ENCODE results near the gene SENP1.

Gene SENP1

DNA sequence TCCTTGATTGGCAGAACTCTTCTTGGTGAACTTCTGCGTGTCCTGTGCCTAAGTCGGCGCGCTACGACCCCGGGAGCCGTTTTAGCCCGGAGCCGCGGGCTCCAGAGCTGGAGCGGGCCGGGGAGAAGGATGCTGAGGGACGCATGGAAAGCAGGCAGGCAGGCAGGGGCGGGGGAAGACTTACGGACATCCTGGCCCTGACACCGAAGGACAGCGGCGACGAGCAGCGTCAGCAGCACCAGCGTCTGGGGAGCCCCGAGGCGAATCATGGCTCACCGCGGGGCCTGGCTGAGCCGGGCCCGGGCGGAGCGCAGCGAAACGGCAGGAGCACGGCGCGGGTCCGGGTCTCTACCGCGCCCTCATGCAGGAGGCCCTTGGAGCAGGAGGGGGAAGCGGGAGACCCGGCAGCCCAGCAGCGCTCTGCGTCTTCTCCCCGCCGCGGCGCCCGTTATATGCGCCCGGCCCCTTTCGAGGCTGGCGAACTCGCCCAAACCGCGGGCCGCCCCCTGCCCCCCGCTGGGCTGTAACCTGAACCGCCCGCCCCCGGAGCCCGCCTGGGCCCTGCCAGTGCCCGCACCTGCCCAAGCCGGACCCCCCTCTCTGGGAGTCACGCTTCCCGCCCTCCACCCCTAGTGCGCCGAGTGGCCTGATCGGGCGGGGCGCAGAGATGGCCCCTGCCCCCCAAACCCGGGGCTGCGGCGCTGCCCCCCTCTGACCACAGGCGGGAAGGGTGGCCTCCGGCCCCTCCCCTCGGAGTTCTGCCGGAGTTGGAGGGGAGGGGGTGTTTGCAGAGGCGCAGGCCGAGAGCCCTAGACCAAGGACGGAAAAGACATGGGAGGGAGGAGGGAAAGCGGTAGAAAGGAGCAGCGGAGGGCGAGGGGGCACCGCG lies 101.6 kb downstream of the SENP1 start, which contains the start of gene COL2A1:
COL2A1 (minus strand) TSS at position 424 of the 889 bp plus-strand sequence; CDS start at position 269, 155 bp downstream.
- intact Hi-C loops (cut with DNase I), result no loop called here
- peak in 1 of 10 donors; percentile 79 for DNase-seq

DNA sequence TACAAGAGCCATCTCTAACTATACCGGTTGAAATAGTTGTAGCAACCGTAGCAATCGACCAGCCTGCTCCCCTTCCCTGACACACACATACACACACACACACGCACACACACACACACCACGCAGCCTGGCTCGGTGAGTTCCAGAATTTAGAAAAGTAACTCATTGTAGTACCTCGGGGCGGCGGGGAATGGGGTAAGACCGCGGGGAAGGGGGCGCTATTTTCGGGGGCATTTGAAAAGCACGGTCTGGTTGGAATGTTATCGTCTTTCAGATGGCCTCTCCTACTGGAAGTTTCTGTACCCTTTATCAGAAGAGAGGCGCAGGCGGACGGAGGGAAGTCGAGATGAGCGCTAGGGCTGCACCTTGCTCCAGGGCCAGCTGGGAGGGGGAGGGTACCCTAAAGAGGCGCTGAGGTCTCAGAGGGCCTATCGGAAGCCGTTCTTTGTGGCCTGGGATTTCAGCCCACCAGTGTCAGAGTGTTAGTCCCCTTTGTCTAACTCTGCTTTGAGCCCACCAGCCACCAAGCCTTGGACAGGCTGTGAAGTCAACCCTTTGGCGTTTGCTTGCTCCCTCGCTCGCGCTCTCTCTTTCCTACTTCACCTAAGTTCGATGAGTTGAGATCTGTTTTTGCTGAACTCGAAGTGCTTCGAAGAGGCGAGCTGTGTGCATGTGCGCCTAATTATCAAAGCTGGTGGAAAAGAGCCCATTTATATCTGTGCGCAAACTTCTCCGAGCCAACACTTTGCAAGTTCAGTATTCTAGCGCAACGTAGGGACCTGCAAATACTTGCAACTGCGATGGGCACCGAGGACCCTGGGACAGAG lies 102.4 kb downstream of the SENP1 start:
- intact Hi-C loops (cut with DNase I), result no loop called here

DNA sequence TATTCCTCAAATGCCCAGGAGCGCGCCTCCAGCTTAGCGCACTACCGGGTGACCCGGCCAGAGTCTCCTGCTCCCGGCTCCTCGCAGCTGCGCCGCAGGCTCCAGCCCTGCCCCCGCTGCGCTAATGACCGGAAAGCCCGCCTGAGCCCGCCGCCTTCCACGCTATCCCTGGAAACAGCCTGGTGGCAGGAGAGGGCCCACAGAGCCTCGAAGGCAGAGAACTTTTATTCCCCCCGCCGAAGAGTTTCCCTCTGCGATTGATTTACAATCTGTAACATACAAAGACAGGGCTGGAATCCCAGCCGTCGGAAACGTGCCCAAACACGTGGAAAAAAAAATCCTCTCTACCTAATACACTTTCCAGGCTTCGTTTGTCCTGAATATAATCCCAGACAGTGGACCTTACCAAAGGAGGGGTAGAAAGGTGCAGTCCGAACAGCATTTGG lies 103.1 kb downstream of the SENP1 start:
- DNase-seq, result peak in 2 of 10 donors; percentile 64 to 71
- intact Hi-C loops (cut with DNase I), result no loop called here

More for the DNA sequence above, 102.4 kb downstream of the SENP1 start:
- peak in 2 of 10 donors; percentile 64 to 74 for DNase-seq

- DNase-seq, result no peak
- intact Hi-C loops (cut with DNase I), result no loop called here
These were observed 103.5 kb downstream of the SENP1 start for GRCh38 chr12:48002414-48002730.

DNA sequence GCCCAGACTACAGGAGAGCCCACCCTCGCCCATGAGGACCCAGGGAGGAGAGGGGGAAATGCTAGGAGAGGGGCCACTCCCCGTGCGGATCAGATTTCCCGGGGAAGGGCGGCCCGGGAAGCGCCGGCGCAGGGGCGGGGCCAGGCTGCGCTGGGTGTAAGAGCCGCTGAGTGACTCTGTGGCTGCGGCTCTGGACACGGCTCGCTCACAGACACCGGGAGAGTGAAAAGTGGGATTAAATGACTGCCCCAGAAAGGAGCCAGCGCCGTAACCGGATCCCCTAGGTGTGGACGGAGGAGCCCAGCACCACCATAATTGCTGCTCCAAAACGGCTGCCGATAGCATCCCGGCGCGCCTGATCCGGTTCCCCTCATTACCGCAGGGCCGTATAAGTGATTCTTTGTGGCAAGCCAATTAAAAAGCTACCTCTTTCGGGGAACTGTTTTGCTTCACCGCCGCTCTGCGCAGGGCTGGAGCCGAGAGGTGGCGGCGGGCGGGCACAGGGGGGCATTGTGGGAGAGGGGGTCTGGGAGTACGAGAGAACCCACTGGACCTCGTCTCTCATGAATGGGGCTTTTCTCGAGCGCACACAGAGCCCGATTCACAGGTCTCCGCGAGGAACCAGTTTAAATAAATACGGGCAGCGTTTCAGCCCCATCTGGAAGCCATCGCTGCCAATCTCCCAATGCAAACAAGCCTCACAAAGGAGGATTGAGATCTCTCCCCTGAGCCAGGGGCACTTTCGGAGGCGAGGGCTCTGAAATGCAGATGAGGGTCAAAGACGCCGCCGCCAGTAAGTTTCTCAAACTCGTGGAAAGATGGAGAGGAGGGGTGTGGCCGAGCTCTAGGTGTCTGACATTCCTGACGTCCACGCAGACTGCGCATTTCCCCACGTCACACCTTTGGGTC lies 104.1 kb downstream of the SENP1 start:
- peak in 2 of 10 donors; percentile 81 to 84 for DNase-seq
- intact Hi-C loops (cut with DNase I), result no loop called here

GRCh38 chr12:48000878-48001504 lies 104.9 kb downstream of the SENP1 start:
- intact Hi-C loops (cut with DNase I), result no loop called here
- DNase-seq, result peak in 2 of 10 donors; percentile 56 to 74

DNA sequence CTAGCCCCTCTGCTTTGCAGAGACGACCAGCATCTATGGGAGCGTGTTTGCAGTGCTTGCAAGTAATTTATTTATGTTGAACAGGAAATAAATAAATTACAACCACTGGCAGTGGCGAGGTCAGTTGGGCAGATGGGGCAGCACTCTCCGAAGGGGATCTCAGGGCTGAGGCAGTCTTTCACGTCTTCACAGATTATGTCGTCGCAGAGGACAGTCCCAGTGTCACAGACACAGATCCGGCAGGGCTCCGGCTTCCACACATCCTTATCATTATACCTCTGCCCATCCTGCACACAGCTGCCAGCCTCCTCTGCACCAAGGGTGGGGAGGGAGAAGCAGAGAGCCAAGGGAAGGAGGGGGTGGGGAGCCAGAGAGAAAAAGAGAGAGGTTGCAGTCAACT lies 106.1 kb downstream of the SENP1 start:
- intact Hi-C loops (cut with DNase I), result no loop called here
- DNase-seq, result peak in 1 of 10 donors; percentile 47

DNA sequence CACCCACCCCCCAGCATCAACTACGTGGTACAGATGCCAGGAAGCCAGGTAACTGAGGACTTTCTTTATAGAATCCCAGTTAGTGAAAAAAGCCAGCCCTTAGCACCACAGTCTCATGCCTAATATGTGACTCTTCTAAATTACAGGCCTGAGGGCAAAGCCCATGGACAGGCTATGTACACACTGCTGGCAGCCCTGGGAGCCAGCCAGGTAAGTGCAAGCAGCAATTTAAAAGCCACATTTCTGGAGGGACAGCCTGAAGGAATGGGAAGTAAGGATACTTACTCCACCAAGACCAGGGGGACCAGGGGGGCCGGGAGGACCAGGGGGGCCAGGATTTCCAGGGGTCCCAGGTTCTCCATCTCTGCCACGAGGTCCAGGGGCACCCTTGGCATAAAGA lies 108.6 kb downstream of the SENP1 start:
- intact Hi-C loops (cut with DNase I), result no loop called here
- peak in 1 of 10 donors; percentile 21 for DNase-seq

GRCh38 chr12:47995981-47996401 lies 109.9 kb downstream of the SENP1 start:
- DNase-seq, result peak in 3 of 10 donors; percentile 65 to 77 (median 70)
- intact Hi-C loops (cut with DNase I), result no loop called here

DNA sequence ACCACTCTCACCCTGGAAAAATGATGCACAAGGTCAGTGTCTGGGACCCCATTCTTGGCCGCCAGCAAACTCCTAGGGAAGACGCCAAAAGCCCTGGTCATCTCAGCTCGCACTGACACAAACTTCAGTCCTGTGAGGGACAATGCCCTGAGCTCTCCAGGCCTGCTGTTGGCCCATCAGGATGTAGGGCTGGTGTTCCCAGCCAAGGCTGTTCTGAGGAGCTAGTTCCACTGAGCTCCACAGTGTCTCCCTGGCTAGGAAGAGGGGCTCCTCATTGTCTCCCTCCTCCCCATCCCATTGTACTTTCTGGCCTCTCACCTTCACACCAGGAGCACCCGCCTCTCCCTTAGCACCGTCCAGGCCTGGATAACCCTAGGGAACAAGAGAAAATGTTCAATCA lies 112.4 kb downstream of the SENP1 start:
- intact Hi-C loops (cut with DNase I), result no loop called here
- DNase-seq, result peak in 3 of 10 donors; percentile 33 to 63 (median 35)

Measured in posterior cingulate gyrus (tissue), 11 donors.